ENCODE measurements around the gene FER.
"Not testable (repeated sequence)": the region's sequence is repeated elsewhere in the genome, so short reads cannot be mapped to it uniquely, and the experiment has no call there.

The FER gene

GRCh38 chr5:108898257-108898656, 150.6 kb downstream of the FER start:
- H3K9me3 ChIP-seq (ENCODE audit: insufficient read depth, low read length), result no peaks in the 10 kb centered on the region
- no peak overlapping the region for H3K4me2 ChIP-seq (ENCODE audit: low read length)
- 0 out of 2 replicates have a peak, but pooled peaks cover 4% of the 10 kb centered on the region for H3K4me1 ChIP-seq (ENCODE audit: low read length)
- no peaks in the 10 kb centered on the region for H4K20me1 ChIP-seq (ENCODE audit: insufficient read depth, low read length)
- TF ChIP-seq CTCF (IDR thresholded peaks at IDR 0.05; ENCODE audit: low read depth, low read length) (no peak), EZH2phosphoT487 (IDR thresholded peaks at IDR 0.05; ENCODE audit: low read depth) (no peak)
- H3K27ac ChIP-seq (ENCODE audit: low read length), result no peak overlapping the region
- H3K79me2 ChIP-seq (ENCODE audit: low read length), result no peaks in the 10 kb centered on the region
- H2AFZ ChIP-seq (ENCODE audit: low read depth, low read length), result no peak overlapping the region
- no peak overlapping the region for H3K9ac ChIP-seq (ENCODE audit: low read length)
- H3K4me3 ChIP-seq (ENCODE audit: low read length), result no peak overlapping the region
- H3K27me3 ChIP-seq (ENCODE audit: low read depth, low read length), result no peaks in the 10 kb centered on the region
- H3K36me3 ChIP-seq (replicated peaks; ENCODE audit: low read depth, low read length), result no peaks in the 10 kb centered on the region

GRCh38 chr5:108898707-108899106, 151.0 kb downstream of the FER start:
- no peak overlapping the region for H3K4me3 ChIP-seq (ENCODE audit: low read length)
- no peak overlapping the region for H2AFZ ChIP-seq (ENCODE audit: low read depth, low read length)
- 0 out of 2 replicates have a peak, but pooled peaks cover 4% of the 10 kb centered on the region for H3K4me1 ChIP-seq (ENCODE audit: low read length)
- no peaks in the 10 kb centered on the region for H3K9me3 ChIP-seq (ENCODE audit: insufficient read depth, low read length)
- H3K9ac ChIP-seq (ENCODE audit: low read length), result no peak overlapping the region
- H3K79me2 ChIP-seq (ENCODE audit: low read length), result no peaks in the 10 kb centered on the region
- no peaks in the 10 kb centered on the region for H4K20me1 ChIP-seq (ENCODE audit: insufficient read depth, low read length)
- no peak overlapping the region for H3K4me2 ChIP-seq (ENCODE audit: low read length)
- no peaks in the 10 kb centered on the region for H3K36me3 ChIP-seq (replicated peaks; ENCODE audit: low read depth, low read length)
- H3K27me3 ChIP-seq (ENCODE audit: low read depth, low read length), result no peaks in the 10 kb centered on the region
- no peak for TF ChIP-seq EZH2phosphoT487 (IDR thresholded peaks at IDR 0.05; ENCODE audit: low read depth)
- H3K27ac ChIP-seq (ENCODE audit: low read length), result no peak overlapping the region

GRCh38 chr5:108899244-108899643, 151.5 kb downstream of the FER start:
- not testable (repeated sequence) for H2AFZ ChIP-seq (ENCODE audit: low read depth, low read length); H3K4me1 ChIP-seq (ENCODE audit: low read length); H3K27ac ChIP-seq (ENCODE audit: low read length); H4K20me1 ChIP-seq (ENCODE audit: insufficient read depth, low read length); H3K9me3 ChIP-seq (ENCODE audit: insufficient read depth, low read length); H3K4me3 ChIP-seq (ENCODE audit: low read length); H3K27me3 ChIP-seq (ENCODE audit: low read depth, low read length); H3K36me3 ChIP-seq (replicated peaks; ENCODE audit: low read depth, low read length); H3K4me2 ChIP-seq (ENCODE audit: low read length); H3K79me2 ChIP-seq (ENCODE audit: low read length); H3K9ac ChIP-seq (ENCODE audit: low read length)

- Histone ChIP-seq H3K9me3 (ENCODE audit: insufficient read depth, low read length) (no peaks in the 10 kb centered on the region), H2AFZ (ENCODE audit: low read depth, low read length) (no peak overlapping the region), H3K4me3 (ENCODE audit: low read length) (no peak overlapping the region), H4K20me1 (ENCODE audit: insufficient read depth, low read length) (no peaks in the 10 kb centered on the region), H3K4me2 (ENCODE audit: low read length) (no peak overlapping the region), H3K36me3 (replicated peaks; ENCODE audit: low read depth, low read length) (no peaks in the 10 kb centered on the region), H3K9ac (ENCODE audit: low read length) (no peak overlapping the region), H3K27me3 (ENCODE audit: low read depth, low read length) (no peaks in the 10 kb centered on the region), H3K27ac (ENCODE audit: low read length) (no peak overlapping the region), H3K4me1 (ENCODE audit: low read length) (0 out of 2 replicates have a peak, but pooled peaks cover 4% of the 10 kb centered on the region), H3K79me2 (ENCODE audit: low read length) (no peaks in the 10 kb centered on the region)
- TF ChIP-seq CTCF (IDR thresholded peaks at IDR 0.05; ENCODE audit: low read depth, low read length), result no peak
- TF ChIP-seq EZH2phosphoT487 (IDR thresholded peaks at IDR 0.05; ENCODE audit: low read depth), result no peak
Observed at GRCh38 chr5:108900668-108901067, 153.0 kb downstream of the FER start.

GRCh38 chr5:108905805-108906204, 158.1 kb downstream of the FER start:
- H3K4me3 ChIP-seq (ENCODE audit: low read length), result no peak overlapping the region
- TF ChIP-seq CTCF (IDR thresholded peaks at IDR 0.05; ENCODE audit: low read depth, low read length) (no peak), EZH2phosphoT487 (IDR thresholded peaks at IDR 0.05; ENCODE audit: low read depth) (no peak)
- H3K27ac ChIP-seq (ENCODE audit: low read length), result no peak overlapping the region
- H3K79me2 ChIP-seq (ENCODE audit: low read length), result no peaks in the 10 kb centered on the region
- no peak overlapping the region for H2AFZ ChIP-seq (ENCODE audit: low read depth, low read length)
- H3K27me3 ChIP-seq (ENCODE audit: low read depth, low read length), result no peaks in the 10 kb centered on the region
- H3K4me1 ChIP-seq (ENCODE audit: low read length), result peaks cover 3% of the 10 kb centered on the region
- H3K9me3 ChIP-seq (ENCODE audit: insufficient read depth, low read length), result no peaks in the 10 kb centered on the region
- H4K20me1 ChIP-seq (ENCODE audit: insufficient read depth, low read length), result no peaks in the 10 kb centered on the region
- H3K9ac ChIP-seq (ENCODE audit: low read length), result no peak overlapping the region
- H3K36me3 ChIP-seq (replicated peaks; ENCODE audit: low read depth, low read length), result no peaks in the 10 kb centered on the region
- H3K4me2 ChIP-seq (ENCODE audit: low read length), result no peak overlapping the region
